HCT116 (cell line): ENCODE data around the gene SLC35F2. TPM values are rescaled to one million over a fixed set of nuclear protein-coding genes. Genes with fewer than 3 reads are reported as not detected.

Experiments
- ATAC-seq: fragments of 200-7000 bp; cut with Tn5 transposase; 2 replicates; pipeline ENCODE4 v1.9.1; 2020; ENCODE audit warnings: mild to moderate bottlenecking, moderate library complexity
- BruUV-seq: library from RNA; stranded (reverse); fragments of 400-500 nt; replicated peaks from 2 replicates; lab custom pipeline; 2021; lab: Mats Ljungman, UMichigan
- CTCF ChIA-PET: fragments of 300-600 bp; sonication (Branson Sonifier 250); formaldehyde crosslinking; loops from one replicate; lab custom pipeline; 2021; ENCODE audit warnings: antibody characterized with exemption; lab: Charles Lee
- POLR2A ChIA-PET: fragments of 300-600, 350-600 bp; sonication (Branson Sonifier 250); formaldehyde crosslinking; loops from one replicate; lab custom pipeline; 2021; ENCODE audit warnings: antibody characterized with exemption; lab: Charles Lee
- RAD21 ChIA-PET, 2 experiments: fragments of 300-600 bp; sonication (Branson Sonifier 250); formaldehyde crosslinking; loops; one replicate each; lab custom pipeline; 2023; ENCODE audit warnings: low total read pairs in 2 of 2; ENCODE audit not compliant: uncharacterized antibody in 2 of 2, unreplicated experiment in 2 of 2, low non-redundant PET in 1 of 2; lab: Charles Lee
- DNase-seq: peaks from one replicate; pipeline ENCODE4 v3.0.0-alpha.2; 2010; ENCODE audit warnings: low read depth, low spot score
- H2AFZ ChIP-seq: fragments of 200-600 bp; shearing (Covaris generic), sonication (generic); 2 replicates; pipeline ENCODE4 v1.6.1; 2017; ENCODE audit warnings: low read depth, mixed run types, mixed read lengths, antibody characterized with exemption, low read length; ENCODE audit not compliant: poor library complexity, severe bottlenecking
- H3K27ac ChIP-seq: 2 replicates; pipeline ENCODE4 v1.5.1; 2012; ENCODE audit warnings: low read depth, low read length
- H3K27me3 ChIP-seq: fragments of 200-600 bp; sonication (generic); 2 replicates; pipeline ENCODE4 v1.6.1; 2016; ENCODE audit warnings: mixed run types, low read length, mixed read lengths; ENCODE audit not compliant: insufficient read depth
- H3K36me3 ChIP-seq, 2 experiments: fragments of 200-500 bp in 1 of 2; fragments of 200-600 bp in 1 of 2; sonication (Bioruptor generic) in 1 of 2; sonication (generic) in 1 of 2; 2 replicates each; pipeline versions ENCODE4 v1.5.1 to v1.6.1; 2014 to 2016; ENCODE audit warnings: low read length in 2 of 2, inconsistent platforms in 1 of 2, mixed read lengths in 1 of 2, mixed run types in 1 of 2; ENCODE audit not compliant: insufficient read depth in 2 of 2, control insufficient read depth in 1 of 2
- H3K4me1 ChIP-seq, 2 experiments: fragments of 200-600 bp in 1 of 2; sonication (generic) in 1 of 2; 2 replicates each; pipeline versions ENCODE4 v1.5.1 to v1.6.1; 2012 to 2017; ENCODE audit warnings: low read length in 2 of 2, inconsistent platforms in 1 of 2, mild to moderate bottlenecking in 1 of 2, mixed read lengths in 1 of 2, mixed run types in 1 of 2, moderate library complexity in 1 of 2; ENCODE audit not compliant: insufficient read depth in 2 of 2, control insufficient read depth in 1 of 2
- H3K4me2 ChIP-seq: fragments of 200-600 bp; sonication (generic); 2 replicates; pipeline ENCODE4 v1.6.1; 2017; ENCODE audit warnings: mixed run types, low read length, mixed read lengths
- H3K4me3 ChIP-seq, 2 experiments: fragments of 200-600 bp in 1 of 2; sonication (generic) in 1 of 2; replicated peaks in 1 of 2; 2 replicates each; pipeline ENCODE4 v1.5.1; 2011 to 2016; ENCODE audit warnings: low read length in 2 of 2, control low read depth in 1 of 2, low read depth in 1 of 2, mild to moderate bottlenecking in 1 of 2, mixed read lengths in 1 of 2, mixed run types in 1 of 2
- H3K79me2 ChIP-seq: fragments of 200-600 bp; sonication (generic); 2 replicates; pipeline ENCODE4 v1.6.1; 2017; ENCODE audit warnings: mild to moderate bottlenecking, mixed run types, low read length, moderate library complexity, mixed read lengths; ENCODE audit not compliant: insufficient read depth
- H3K9ac ChIP-seq: fragments of 200-600 bp; sonication (generic); 2 replicates; pipeline ENCODE4 v1.6.1; 2016; ENCODE audit warnings: low read length, mixed read lengths
- H3K9me2 ChIP-seq: fragments of 200-600 bp; sonication (generic), shearing (Covaris generic); 2 replicates; pipeline ENCODE4 v1.6.1; 2017; ENCODE audit warnings: mixed run types, mild to moderate bottlenecking, moderate library complexity; ENCODE audit not compliant: insufficient read depth
- H3K9me3 ChIP-seq, 2 experiments: fragments of 200-500 bp in 1 of 2; fragments of 200-600 bp in 1 of 2; sonication (Bioruptor generic) in 1 of 2; sonication (generic) in 1 of 2; 2 replicates each; pipeline ENCODE4 v1.6.1; 2014 to 2017; ENCODE audit warnings: low read length in 2 of 2, mixed read lengths in 2 of 2, inconsistent platforms in 1 of 2, low read depth in 1 of 2, mild to moderate bottlenecking in 1 of 2, mixed run types in 1 of 2, moderate library complexity in 1 of 2; ENCODE audit not compliant: control insufficient read depth in 1 of 2, insufficient read depth in 1 of 2
- H4K20me1 ChIP-seq: fragments of 200-600 bp; sonication (generic), shearing (Covaris generic); 2 replicates; pipeline ENCODE4 v1.6.1; 2017; ENCODE audit warnings: mixed run types, mild to moderate bottlenecking, moderate library complexity; ENCODE audit not compliant: insufficient read depth
- CEBPB ChIP-seq: IDR thresholded peaks from 2 replicates; pipeline ENCODE4 v1.6.1; 2012; ENCODE audit warnings: low read depth
- EGR1 ChIP-seq: IDR thresholded peaks from 2 replicates; pipeline ENCODE4 v1.6.1; 2012; ENCODE audit warnings: low read depth
- ELF1 ChIP-seq: IDR thresholded peaks from 2 replicates; pipeline ENCODE4 v1.6.1; 2012; ENCODE audit warnings: low read depth, borderline replicate concordance
- EZH2phosphoT487 ChIP-seq: fragments of 200-600 bp; IDR thresholded peaks from 2 replicates; pipeline ENCODE4 v1.6.1; 2018; ENCODE audit warnings: antibody characterized with exemption, borderline replicate concordance
- FOSL1 ChIP-seq: IDR thresholded peaks from 2 replicates; pipeline ENCODE4 v1.6.1; 2012; ENCODE audit warnings: low read depth
- JUND ChIP-seq: IDR thresholded peaks from 2 replicates; pipeline ENCODE4 v1.6.1; 2012
- RAD21 ChIP-seq: IDR thresholded peaks from 2 replicates; pipeline ENCODE4 v1.6.1; 2012; ENCODE audit warnings: low read depth, mild to moderate bottlenecking
- SIN3A ChIP-seq: IDR thresholded peaks from 2 replicates; pipeline ENCODE4 v1.6.1; 2012; ENCODE audit warnings: low read depth
- SRF ChIP-seq: IDR thresholded peaks from 2 replicates; pipeline ENCODE4 v1.6.1; 2012; ENCODE audit warnings: low read depth
- YY1 ChIP-seq: IDR thresholded peaks from 2 replicates; pipeline ENCODE4 v1.6.1; 2011; ENCODE audit warnings: low read length, low read depth, moderate library complexity, mild to moderate bottlenecking; ENCODE audit not compliant: insufficient replicate concordance; ENCODE audit errors: extremely low read depth
- ZFX ChIP-seq: fragments of 450-650 bp; IDR thresholded peaks from 2 replicates; pipeline ENCODE4 v1.6.1; 2017
- ZNF274 ChIP-seq: fragments of 200-500 bp; sonication (Bioruptor generic); IDR thresholded peaks from 2 replicates; pipeline ENCODE4 v1.6.1; 2014; ENCODE audit warnings: mild to moderate bottlenecking, low read depth, low read length, inconsistent platforms
- intact Hi-C: fragments of 100-400 bp; cut with micrococcal nuclease; formaldehyde crosslinking; loops from 2 replicates; pipeline ENCODE4 v1.10.0; 2022
- total RNA-seq: library from RNA; stranded (reverse); gene quantifications from one replicate; pipeline ENCODE4 v1.2.1, GENCODE V29; 2021; ENCODE audit not compliant: unreplicated experiment
- TF ChIP-seq, protein P1 (sequence below): IDR thresholded peaks from 2 replicates; pipeline ENCODE4 v1.6.1; 2011; ENCODE audit warnings: mild to moderate bottlenecking, low read length, moderate library complexity; ENCODE audit not compliant: insufficient replicate concordance; ENCODE audit errors: extremely low read depth
- TF ChIP-seq, protein P2 (sequence below): IDR thresholded peaks from 2 replicates; pipeline ENCODE4 v1.6.1; 2012; ENCODE audit warnings: low read depth
- TF ChIP-seq, protein P3 (sequence below): IDR thresholded peaks from 2 replicates; pipeline ENCODE4 v1.6.1; 2012

SLC35F2 gene
- total RNA-seq, 1 experiment from 2014 or later = 53.5 TPM

DNA sequence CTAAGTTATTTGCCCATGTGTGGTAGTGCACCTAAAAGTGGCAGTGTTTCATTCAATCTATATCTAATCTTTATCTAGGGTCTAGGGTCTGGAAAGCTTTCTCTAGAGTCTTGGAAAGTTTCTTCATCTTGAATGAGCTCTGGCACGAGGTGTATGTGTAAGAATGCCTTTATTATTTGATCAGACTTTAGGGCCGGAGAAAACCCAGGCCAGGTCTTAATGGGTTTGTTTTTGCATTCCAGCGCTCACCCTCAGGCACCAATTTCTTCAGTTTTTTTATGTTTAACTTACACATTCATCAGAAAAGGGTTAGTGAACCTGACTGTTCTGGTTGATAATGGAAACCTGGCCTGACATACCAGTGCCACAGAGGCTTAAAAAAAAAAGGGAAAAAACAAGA lies 78.5 kb downstream of the SLC35F2 start:
- Histone ChIP-seq H3K9me2 (no peaks in the 10 kb centered on the region), H4K20me1 (no peaks in the 10 kb centered on the region), H3K4me1 (no peaks in the 10 kb centered on the region), H3K4me3 (no peak overlapping the region), H3K27me3 (no peaks in the 10 kb centered on the region), H3K4me2 (no peak overlapping the region), H2AFZ (no peak overlapping the region), H3K79me2 (no peaks in the 10 kb centered on the region), H3K9ac (no peak overlapping the region), H3K36me3 (no peaks in the 10 kb centered on the region), H3K9me3 (no peaks in the 10 kb centered on the region), H3K27ac (no peak overlapping the region)
- ChIA-PET CTCF (interaction anchor here (0.7 kb wide), 1 partner anchor 231 kb away, joined by 3 read pairs; no protein-coding TSS in a partner anchor), RAD21 (no interaction called here), POLR2A (no interaction called here)
- no peak for TF ChIP-seq ZNF274
- no peak for TF ChIP-seq ZFX
- TF ChIP-seq EZH2phosphoT487 = no peak
- no peak for TF ChIP-seq ELF1
- TF ChIP-seq SRF = no peak
- TF ChIP-seq, protein P1, sequence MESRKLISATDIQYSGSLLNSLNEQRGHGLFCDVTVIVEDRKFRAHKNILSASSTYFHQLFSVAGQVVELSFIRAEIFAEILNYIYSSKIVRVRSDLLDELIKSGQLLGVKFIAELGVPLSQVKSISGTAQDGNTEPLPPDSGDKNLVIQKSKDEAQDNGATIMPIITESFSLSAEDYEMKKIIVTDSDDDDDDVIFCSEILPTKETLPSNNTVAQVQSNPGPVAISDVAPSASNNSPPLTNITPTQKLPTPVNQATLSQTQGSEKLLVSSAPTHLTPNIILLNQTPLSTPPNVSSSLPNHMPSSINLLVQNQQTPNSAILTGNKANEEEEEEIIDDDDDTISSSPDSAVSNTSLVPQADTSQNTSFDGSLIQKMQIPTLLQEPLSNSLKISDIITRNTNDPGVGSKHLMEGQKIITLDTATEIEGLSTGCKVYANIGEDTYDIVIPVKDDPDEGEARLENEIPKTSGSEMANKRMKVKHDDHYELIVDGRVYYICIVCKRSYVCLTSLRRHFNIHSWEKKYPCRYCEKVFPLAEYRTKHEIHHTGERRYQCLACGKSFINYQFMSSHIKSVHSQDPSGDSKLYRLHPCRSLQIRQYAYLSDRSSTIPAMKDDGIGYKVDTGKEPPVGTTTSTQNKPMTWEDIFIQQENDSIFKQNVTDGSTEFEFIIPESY = no peak
- TF ChIP-seq CEBPB = no peak
- TF ChIP-seq EGR1 = no peak
- ATAC-seq (no peak), DNase-seq (no peak)
- intact Hi-C loops = no loop called here
- BruUV-seq = no TSS peak

DNA sequence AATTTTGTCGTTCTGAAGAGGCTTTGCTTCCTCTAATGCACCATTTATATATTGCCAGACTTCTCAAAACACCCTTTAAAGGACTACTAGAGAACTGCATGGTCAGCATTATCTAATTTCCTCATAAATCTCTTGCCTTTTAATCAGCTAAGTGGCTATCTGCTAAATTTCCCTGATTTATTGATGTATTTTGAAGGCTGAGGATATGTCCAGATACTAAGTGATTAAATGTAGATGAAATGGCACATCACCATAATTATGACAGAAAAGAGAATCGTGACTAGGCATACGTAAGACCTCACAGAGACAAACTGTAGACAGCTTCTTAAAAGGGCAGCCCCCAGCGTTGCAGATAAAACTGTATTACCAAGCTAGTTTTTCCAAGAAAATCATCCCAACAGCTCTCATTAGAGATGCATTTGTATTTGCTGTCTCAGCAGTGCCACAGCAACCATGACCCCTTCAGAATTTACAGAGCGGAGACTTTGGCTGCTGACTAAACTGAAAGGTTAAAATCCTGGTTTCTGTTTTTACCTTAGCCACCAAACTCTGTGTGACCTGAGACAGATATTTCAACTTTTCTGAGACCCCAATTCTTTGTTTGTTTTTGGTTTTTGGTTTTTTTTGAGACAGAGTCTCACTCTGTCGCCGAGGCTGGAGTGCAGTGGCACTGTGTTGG lies 79.6 kb downstream of the SLC35F2 start:
- Histone ChIP-seq H3K4me3 (no peak overlapping the region), H3K27ac (no peak overlapping the region), H3K9ac (no peak overlapping the region), H3K4me2 (no peak overlapping the region), H3K79me2 (no peaks in the 10 kb centered on the region), H3K9me2 (no peaks in the 10 kb centered on the region), H3K4me1 (no peaks in the 10 kb centered on the region), H2AFZ (no peak overlapping the region), H3K9me3 (no peaks in the 10 kb centered on the region), H3K27me3 (no peaks in the 10 kb centered on the region), H3K36me3 (no peaks in the 10 kb centered on the region), H4K20me1 (no peaks in the 10 kb centered on the region)
- ChIA-PET CTCF (interaction anchor here (0.9 kb wide), 1 partner anchor 8 kb away, joined by 3 read pairs; no protein-coding TSS in a partner anchor), POLR2A (no interaction called here), RAD21 (no interaction called here)
- intact Hi-C loops = no loop called here
- ATAC-seq (no peak), DNase-seq (no peak)
- no TSS peak for BruUV-seq
- TF ChIP-seq RAD21 = no peak
- no peak for TF ChIP-seq YY1
- no peak for TF ChIP-seq ZFX
- TF ChIP-seq ZNF274 = no peak
- no peak for TF ChIP-seq JUND
- TF ChIP-seq, protein P2, sequence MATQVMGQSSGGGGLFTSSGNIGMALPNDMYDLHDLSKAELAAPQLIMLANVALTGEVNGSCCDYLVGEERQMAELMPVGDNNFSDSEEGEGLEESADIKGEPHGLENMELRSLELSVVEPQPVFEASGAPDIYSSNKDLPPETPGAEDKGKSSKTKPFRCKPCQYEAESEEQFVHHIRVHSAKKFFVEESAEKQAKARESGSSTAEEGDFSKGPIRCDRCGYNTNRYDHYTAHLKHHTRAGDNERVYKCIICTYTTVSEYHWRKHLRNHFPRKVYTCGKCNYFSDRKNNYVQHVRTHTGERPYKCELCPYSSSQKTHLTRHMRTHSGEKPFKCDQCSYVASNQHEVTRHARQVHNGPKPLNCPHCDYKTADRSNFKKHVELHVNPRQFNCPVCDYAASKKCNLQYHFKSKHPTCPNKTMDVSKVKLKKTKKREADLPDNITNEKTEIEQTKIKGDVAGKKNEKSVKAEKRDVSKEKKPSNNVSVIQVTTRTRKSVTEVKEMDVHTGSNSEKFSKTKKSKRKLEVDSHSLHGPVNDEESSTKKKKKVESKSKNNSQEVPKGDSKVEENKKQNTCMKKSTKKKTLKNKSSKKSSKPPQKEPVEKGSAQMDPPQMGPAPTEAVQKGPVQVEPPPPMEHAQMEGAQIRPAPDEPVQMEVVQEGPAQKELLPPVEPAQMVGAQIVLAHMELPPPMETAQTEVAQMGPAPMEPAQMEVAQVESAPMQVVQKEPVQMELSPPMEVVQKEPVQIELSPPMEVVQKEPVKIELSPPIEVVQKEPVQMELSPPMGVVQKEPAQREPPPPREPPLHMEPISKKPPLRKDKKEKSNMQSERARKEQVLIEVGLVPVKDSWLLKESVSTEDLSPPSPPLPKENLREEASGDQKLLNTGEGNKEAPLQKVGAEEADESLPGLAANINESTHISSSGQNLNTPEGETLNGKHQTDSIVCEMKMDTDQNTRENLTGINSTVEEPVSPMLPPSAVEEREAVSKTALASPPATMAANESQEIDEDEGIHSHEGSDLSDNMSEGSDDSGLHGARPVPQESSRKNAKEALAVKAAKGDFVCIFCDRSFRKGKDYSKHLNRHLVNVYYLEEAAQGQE = no peak
- TF ChIP-seq EGR1 = no peak
- TF ChIP-seq SIN3A = no peak
- no peak for TF ChIP-seq EZH2phosphoT487
- TF ChIP-seq, protein P3, sequence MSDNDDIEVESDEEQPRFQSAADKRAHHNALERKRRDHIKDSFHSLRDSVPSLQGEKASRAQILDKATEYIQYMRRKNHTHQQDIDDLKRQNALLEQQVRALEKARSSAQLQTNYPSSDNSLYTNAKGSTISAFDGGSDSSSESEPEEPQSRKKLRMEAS = no peak
- TF ChIP-seq FOSL1 = no peak
- TF ChIP-seq ELF1 = no peak
